ENCODE results near the gene DLAT.

- TF ChIP-seq CTCF (IDR thresholded peaks at IDR 0.05): peak in 2 of 3 experiments; percentile 10 to 16
- no peak for TF ChIP-seq POLR2A (IDR thresholded peaks at IDR 0.05; ENCODE audit: low read depth)
Measured at GRCh38 chr11:111978028-111978771, 47.0 kb upstream of the DLAT start.

Measured in esophagus muscularis mucosa (tissue), 3 donors.